Hepatic stellate cell (primary cell): ENCODE results near the gene TREX2.
"Not testable (repeated sequence)": the region's sequence is repeated elsewhere in the genome, so short reads cannot be mapped to it uniquely, and the experiment has no call there.

Experiments used
- DNase-seq: peaks from one replicate; pipeline ENCODE4 v3.0.0; 2011; ENCODE audit warnings: low spot score

Gene TREX2

DNA sequence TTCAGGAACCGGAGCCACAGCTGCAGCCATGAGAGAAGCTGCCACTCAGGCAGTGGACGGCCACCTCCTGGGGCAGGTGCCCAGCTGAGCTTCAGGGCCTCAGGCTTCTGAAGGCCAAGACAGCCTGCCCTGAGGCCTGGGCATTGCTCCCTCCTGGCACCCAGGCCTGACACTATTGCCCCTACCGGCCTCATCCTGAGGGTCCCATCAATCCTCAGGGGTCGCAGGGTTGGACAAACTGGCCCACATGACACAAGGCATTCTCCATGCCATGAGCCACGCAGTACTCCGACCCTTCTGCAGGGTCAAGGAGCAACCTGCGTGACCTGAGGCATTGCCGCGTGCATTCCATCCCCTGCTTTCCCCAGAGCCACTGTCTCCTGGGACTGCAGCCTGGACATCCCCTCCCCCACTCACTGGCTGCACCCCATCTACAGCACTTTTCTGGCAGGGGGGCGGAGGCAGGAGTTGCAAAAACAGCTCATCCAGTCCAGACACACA is 37.6 kb downstream of the TREX2 start:
- no peak for DNase-seq

DNA sequence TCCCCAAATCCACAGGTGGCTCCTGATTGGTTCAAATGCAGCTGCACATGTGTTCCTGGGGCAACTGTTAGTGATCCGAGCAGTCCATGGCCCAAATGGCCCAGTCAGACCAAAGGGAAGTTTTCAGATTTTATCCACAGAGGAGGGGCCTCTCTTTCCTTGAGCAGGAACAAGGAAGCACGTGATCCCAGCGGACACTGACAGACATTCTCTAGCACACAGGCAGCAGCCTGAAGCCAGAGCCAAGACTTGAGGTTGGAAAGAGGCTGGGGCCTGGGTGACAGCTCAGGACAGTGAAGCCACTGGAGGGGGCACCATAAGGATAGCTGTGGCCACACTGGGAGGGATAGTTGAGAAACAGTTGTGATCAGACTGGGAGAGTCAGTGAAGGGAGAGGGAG is 38.1 kb downstream of the TREX2 start:
- DNase-seq: no peak

DNA sequence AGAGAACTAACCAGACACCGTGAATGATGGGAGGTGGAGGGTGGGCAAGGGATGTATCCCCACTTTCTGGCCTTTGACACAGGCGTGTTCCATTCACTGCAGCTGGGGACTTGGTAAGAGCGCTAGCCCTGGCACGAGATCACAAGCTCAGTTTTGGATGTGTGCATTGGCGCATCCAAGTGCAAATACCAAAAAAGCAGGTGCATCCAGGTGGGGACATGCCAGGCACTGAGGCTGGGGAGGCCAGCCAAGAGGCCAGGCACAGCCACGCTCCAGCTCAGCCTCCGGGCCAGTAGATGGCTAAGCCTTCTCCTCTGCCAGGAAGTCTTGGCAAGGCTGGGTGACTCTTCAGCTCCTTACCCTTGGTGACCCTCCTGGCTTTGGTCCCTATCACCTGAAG is 39.0 kb downstream of the TREX2 start:
- no peak for DNase-seq

DNA sequence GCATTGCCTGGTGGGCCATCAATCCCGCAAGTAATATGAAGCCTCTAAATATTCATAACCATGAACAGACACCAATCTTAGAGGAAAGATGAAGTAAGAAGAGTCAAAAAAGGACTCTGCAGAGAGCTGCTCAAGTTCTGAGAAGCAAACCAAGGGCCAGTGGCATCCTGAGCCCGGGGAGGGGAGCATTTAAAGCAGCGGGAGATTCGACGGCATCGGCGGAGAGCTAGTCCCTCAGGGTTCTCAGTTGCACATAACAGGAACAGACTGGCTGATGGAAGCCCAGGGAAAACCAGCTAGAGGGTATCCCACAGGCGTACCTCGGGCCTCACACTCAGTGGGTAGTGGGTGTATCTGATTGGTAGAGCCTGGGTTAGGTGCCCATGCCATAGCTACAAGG is 39.8 kb downstream of the TREX2 start:
- no peak for DNase-seq

DNA sequence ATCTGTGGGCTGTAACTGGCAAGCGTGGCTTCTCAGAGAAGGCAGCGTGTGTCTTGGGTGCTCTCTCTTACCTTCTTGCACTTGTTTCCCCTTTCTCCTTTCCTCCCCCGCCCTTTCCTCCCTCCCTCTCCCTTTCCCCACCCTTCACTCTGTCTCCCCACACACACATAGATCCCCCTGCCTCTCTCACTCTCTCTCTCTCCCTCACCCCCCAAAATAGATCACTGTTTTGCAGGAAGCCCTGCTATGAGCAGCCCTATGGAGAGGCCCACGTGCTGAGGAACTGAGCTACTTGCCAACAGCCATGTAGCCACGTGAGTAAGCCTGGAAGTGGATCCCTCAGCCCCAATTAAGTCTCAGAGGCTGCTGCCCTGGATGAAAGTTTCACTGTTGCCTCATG is 40.4 kb downstream of the TREX2 start:
- no peak for DNase-seq

DNA sequence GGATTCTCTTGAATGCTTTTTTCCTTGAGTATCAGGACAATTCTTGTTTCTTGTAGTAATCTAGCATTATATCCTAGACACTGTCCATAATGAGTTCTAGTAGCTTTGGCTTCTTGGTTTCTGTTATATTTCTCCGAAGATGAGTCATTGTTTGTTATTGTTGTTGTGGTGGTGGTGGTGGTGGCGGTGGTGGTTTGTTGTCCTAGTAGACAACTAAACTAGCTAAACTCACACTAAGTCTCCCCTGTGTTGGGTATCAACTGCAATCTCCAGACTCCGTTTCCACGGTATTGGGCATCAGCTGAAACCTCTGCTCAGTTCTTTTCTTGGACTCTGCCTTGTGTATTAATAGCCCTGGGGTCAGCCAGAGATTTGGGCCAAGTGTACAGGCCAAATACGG is 41.5 kb downstream of the TREX2 start:
- not testable (repeated sequence) for DNase-seq

DNA sequence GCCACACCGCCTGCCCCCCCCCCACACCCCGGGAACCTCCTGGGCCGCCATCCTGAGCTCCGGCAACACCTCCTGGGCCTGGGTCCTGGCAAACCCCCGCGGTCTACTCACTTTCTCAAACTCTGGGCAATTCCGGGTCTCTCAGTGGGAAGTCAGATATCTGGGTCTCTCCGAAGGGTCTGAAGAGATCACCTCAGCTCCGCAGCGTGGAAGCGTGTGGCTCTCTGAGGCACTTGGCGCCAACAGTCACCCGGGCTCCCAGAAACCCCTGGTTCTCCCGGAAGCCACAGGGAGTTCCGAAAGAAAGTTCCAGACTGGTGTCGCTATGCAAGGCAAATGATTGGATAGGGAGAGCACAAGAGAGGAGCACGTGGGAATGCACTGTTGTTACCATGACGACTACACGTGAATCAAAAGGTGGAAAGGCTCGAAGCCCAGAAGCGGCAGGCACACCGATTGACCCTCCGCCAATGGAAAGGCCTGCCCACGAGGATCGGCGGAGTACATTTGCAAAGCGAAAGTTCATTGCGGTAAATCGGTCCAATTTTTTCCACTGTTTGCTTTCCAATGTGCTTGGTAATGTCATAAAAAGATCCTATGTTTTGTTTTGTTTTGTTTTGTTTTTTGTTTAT is 44.6 kb downstream of the TREX2 start, which contains the start of gene PNMA6E:
TSS of gene PNMA6E (minus strand) at position 218 of the 632 bp plus-strand sequence. CDS start 2,501 bp downstream, outside the sequence.
- no peak for DNase-seq

DNA sequence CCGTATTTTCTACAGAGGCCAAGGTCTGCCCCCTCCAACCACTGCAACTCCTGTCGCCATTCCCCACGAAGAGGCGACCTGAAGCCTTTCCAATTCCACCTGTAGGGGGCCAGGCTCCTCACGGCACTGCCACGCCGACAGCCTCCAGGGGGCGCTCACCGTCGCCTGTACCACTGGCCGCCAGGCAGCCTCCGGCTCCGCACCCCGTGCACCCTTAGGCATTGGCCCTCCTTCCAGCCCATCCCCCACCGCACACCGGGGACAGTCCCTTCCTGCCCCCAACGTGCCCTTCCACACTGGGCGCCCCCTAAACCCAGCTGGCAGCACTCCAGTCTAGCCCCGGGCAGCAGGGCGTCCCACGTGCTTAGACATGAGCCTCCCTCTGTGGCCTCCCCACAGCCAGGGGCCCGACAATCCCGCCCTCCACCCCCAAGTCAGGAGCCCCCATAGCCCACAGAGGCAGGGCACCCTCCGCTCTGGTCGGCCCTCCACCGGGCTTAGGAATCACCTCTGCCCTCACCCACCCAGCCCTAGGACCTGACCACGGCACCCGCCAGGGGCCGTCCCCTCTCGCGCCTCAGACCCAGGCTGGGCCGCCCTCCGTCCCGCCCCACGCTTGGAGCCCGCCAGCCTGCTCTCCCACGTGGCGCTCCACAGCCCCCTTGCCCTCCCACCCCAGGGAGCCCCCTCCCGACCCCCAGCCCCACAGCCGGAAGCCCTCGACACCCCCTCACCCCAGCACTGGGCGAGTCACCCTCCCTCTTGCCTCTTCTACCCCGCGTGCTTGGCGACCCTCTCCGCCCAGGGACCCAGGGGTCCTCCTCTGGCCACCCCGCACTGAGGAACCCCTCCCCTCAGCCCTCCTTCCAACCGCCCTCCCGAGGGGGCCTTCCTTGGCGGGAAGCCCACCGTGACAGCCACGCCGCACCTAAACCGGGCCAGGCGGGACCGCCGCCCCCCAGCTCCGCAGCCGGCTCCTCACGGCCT is 45.4 kb downstream of the TREX2 start:
- peak; percentile 55 for DNase-seq

DNA sequence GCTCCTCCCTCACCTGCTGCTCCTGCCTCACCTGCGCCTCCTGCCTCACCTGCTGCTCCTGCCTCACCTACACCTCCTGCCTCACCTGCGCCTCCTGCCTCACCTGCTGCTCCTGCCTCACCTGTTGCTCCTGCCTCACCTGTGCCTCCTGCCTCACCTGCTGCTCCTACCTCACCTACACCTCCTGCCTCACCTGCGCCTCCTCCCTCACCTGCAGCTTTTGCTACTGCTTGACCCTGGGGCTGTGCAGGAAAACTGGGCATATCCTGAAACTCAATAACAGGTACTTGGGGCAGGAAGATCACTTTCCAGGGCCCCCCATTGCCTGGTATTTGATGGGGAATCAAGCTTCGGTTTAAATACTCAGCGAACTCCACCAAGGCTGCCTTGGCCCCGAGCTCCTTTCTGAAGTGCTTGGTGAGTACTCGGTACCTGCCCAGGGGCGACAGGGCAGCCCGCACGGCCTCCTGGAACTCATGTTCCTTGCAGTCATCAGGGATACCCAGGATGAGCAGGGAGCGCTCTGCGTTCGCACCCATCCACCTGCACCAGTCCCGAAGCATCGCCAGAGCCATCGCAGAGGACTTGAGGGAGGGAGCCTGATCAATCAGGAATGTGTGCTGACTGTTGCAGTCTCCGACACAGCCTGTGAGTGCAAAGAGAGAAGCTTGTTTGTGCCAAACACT is 47.4 kb downstream of the TREX2 start:
- no peak for DNase-seq

DNA sequence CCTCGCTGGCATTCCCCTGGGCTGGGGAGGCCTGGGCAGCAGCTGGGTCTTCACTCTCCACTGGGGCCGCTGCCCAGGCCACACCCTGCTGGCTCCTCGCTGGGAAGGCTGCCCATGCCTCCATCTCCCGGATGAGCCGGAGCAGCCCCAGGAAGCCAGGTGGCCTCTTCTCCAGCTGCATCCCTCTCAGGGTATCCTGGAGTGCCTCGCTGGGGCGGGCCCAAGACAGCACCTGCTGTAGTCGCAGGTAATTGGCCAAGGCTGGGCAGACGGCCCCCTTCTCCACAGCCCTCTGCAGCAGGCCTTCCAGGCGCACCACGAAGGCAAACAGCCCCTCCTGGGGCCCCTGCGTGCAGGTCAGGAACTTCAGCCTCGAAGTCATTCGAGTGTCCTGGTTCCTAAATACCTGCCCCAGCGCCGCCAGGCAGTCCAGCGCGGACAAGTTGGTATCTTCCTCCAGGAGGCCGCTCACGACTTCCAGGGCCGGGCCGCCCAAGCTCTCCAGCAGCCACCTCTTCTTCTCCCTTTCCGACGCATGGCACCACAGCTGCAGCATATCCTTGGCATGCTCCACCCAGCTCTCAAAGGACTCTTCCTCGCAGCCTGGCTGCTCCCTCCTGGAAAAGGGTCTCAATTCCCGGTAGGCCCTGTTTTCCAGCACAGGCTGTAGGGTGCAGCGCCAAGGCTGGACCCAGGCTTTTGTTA is 48.4 kb downstream of the TREX2 start:
- no peak for DNase-seq

DNA sequence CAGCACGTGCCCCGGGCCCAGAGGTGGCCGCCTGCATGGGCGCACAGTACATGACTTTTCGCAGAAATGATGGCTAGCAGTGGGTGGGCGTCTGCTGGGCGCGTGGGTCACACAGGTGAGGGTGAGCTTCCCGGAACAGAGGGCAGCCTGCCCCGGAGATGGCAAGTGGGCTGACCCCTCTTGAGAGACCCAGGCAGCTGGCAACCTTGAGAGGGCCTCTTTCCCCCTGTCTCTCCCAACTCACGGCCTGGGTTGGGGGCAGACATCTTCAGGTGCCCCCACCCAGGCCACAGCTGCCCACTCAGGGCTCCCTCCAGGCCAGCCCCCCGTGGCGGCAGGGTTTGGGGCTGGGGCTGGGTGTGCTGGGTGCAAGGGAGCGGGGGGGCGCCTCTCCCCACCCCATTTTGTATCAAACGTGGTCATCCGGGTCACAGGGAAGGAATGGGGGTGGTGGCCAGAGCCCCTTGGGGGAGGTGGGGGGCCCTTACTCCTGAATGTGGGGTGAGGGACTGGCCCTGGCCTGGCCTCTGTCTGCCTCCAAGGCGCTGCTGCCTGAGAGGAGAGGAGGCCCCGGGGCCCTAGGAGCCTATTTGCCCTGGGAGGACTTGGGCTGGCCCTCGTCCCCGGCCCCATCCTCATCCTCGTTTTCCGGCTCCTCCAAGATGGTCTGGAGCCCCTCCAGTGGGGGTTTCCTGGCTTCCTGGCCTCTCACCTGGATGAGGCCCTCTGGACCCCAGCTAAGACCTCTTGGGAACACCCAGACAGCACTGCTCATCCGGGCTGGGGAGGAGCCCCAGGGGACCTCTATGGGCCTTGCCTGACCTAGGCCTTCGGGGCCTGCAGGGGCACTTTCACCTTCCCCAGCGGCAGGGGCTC is 49.3 kb downstream of the TREX2 start:
- no peak for DNase-seq

DNA sequence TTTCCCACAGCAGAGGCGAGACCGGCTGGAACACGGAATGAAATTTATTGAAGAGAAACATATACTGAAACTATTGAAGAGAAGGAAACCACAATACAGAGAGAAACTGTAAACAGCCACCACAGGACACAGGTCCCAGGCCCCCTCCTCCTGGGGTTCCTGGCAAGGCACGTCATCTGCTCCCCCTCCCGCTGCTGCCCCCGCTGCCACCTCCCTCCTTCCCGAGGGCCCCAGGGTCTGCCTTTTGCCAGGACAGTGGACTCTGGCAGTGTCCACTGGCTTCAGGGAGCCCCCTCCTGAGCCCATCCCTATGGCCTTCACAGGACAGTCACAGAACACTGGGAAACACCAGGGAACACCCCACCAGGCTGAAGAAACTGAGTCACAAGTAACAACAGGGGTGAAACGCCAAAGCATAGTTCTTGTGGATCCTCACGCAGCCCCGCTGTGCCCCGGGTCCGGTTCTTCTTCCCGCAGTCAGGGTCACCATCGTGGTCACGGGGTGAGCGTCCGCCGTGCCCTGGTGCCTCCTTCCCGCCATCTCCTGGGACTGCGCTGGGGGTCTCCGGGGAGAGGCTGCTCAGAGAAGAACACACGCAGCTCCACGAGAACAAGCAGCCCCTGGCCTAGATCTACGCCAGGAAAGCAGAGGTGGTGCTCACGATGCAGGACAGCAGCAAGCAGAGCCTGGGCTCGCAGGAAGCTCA is 50.1 kb downstream of the TREX2 start:
- no peak for DNase-seq

DNA sequence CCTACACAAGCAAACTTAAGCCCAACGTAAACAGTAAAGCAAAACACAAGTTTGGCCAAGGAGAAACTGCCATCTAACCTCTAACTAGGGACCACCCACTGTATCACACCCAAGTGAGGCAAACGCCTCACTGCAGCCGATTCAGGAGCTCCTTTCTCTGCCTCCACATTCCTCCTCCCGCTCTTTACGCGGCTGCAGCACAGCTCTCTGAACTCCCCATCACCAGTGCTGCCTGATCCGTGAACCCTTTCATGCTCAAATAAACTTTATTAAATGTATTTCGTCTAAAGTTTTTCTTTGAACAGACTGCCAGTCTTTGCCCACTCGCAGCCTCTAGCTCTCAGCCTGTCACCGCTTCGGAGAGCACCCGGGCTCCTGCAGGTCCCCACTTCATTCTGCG is 51.2 kb downstream of the TREX2 start:
- DNase-seq: no peak
